IPS-18a (cell line): ENCODE measurements around the gene TMEM217.

Experiments used
- H3K27ac ChIP-seq: one replicate; pipeline ENCODE4 v1.5.1; 2013; ENCODE audit warnings: low read length
- H3K27me3 ChIP-seq: one replicate; pipeline ENCODE4 v1.6.1; 2013; ENCODE audit warnings: mild to moderate bottlenecking, low read length; ENCODE audit not compliant: control insufficient read depth, insufficient read depth
- H3K36me3 ChIP-seq: one replicate; pipeline ENCODE4 v1.6.1; 2013; ENCODE audit warnings: low read depth, low read length; ENCODE audit not compliant: control insufficient read depth
- H3K4me1 ChIP-seq: one replicate; pipeline ENCODE4 v1.6.1; 2013; ENCODE audit warnings: low read depth, low read length; ENCODE audit not compliant: control insufficient read depth
- H3K4me3 ChIP-seq: one replicate; pipeline ENCODE4 v1.5.1; 2013; ENCODE audit warnings: low read length
- H3K9ac ChIP-seq: one replicate; pipeline ENCODE4 v1.6.1; 2013; ENCODE audit warnings: mild to moderate bottlenecking, low read length, moderate library complexity
- H3K9me3 ChIP-seq: one replicate; pipeline ENCODE4 v1.6.1; 2013; ENCODE audit warnings: low read depth, low read length; ENCODE audit not compliant: control insufficient read depth

TMEM217 gene

DNA sequence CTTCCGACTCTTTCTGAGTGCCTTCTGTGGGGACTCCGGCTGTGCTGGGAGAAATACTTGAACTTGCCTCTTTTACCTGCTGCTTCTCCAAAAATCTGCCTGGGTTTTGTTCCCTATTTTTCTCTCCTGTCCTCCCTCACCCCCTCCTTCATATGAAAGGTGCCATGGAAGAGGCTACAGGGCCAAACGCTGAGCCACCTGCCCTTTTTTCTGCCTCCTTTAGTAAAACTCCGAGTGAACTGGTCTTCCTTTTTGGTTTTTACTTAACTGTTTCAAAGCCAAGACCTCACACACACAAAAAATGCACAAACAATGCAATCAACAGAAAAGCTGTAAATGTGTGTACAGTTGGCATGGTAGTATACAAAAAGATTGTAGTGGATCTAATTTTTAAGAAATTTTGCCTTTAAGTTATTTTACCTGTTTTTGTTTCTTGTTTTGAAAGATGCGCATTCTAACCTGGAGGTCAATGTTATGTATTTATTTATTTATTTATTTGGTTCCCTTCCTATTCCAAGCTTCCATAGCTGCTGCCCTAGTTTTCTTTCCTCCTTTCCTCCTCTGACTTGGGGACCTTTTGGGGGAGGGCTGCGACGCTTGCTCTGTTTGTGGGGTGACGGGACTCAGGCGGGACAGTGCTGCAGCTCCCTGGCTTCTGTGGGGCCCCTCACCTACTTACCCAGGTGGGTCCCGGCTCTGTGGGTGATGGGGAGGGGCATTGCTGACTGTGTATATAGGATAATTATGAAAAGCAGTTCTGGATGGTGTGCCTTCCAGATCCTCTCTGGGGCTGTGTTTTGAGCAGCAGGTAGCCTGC, 83.2 kb downstream of the TMEM217 start:
- peaks cover 35% of the 10 kb centered on the region for H3K36me3 ChIP-seq
- no peaks in the 10 kb centered on the region for H3K27me3 ChIP-seq
- no peak overlapping the region for H3K27ac ChIP-seq
- no peaks in the 10 kb centered on the region for H3K9me3 ChIP-seq
- H3K4me3 ChIP-seq = no peak overlapping the region
- H3K9ac ChIP-seq = no peak overlapping the region
- H3K4me1 ChIP-seq = no peaks in the 10 kb centered on the region

DNA sequence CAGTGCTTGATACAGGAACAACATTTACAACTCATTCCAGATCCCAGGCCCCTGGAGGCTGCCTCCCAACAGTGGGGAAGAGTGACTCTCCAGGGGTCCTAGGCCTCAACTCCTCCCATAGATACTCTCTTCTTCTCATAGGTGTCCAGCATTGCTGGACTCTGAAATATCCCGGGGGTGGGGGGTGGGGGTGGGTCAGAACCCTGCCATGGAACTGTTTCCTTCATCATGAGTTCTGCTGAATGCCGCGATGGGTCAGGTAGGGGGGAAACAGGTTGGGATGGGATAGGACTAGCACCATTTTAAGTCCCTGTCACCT, 83.8 kb downstream of the TMEM217 start:
- Histone ChIP-seq H3K9ac (no peak overlapping the region), H3K36me3 (peaks cover 35% of the 10 kb centered on the region), H3K9me3 (no peaks in the 10 kb centered on the region), H3K27me3 (no peaks in the 10 kb centered on the region), H3K4me3 (no peak overlapping the region), H3K27ac (no peak overlapping the region), H3K4me1 (no peaks in the 10 kb centered on the region)

DNA sequence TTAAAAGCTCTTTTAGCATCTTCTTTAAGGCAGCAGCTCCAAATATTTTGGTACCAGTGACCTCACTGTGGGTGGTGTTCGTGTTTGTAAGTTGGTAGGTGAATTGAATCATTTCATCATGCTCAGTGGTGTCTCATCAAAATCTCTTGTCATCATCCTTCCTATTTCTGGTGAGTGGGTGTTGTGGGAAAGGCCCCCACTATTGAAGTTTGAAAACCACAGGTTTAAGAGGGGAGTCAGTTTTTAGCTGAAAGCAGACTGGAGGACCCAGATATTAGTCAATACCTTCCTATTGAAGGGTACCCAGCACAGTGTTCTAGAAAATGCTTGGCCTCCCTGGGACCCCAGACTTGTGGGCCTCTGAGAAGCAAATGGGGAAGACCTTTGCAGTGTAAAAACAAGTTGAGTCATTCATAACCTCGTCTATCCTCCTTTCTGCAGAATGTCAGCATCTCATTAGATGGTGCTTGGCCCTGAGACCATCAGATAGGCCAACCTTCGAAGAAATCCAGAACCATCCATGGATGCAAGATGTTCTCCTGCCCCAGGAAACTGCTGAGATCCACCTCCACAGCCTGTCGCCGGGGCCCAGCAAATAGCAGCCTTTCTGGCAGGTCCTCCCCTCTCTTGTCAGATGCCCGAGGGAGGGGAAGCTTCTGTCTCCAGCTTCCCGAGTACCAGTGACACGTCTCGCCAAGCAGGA, 84.3 kb downstream of the TMEM217 start:
- no peak overlapping the region for H3K9ac ChIP-seq
- peaks cover 4% of the 10 kb centered on the region for H3K4me1 ChIP-seq
- no peak overlapping the region for H3K4me3 ChIP-seq
- H3K9me3 ChIP-seq = no peaks in the 10 kb centered on the region
- H3K36me3 ChIP-seq = peaks cover 35% of the 10 kb centered on the region
- no peaks in the 10 kb centered on the region for H3K27me3 ChIP-seq
- H3K27ac ChIP-seq = no peak overlapping the region

- peaks cover 6% of the 10 kb centered on the region for H3K27me3 ChIP-seq
- H3K4me1 ChIP-seq = peaks cover 10% of the 10 kb centered on the region
- no peak overlapping the region for H3K4me3 ChIP-seq
- no peak overlapping the region for H3K27ac ChIP-seq
- H3K36me3 ChIP-seq = peaks cover 35% of the 10 kb centered on the region
- H3K9ac ChIP-seq = no peak overlapping the region
- no peaks in the 10 kb centered on the region for H3K9me3 ChIP-seq
These were observed 84.9 kb downstream of the TMEM217 start for GRCh38 chr6:37172912-37173492.

GRCh38 chr6:37171970-37172812, 85.8 kb downstream of the TMEM217 start:
- Histone ChIP-seq H3K36me3 (peaks cover 35% of the 10 kb centered on the region), H3K27ac (no peak overlapping the region)

GRCh38 chr6:37171201-37171969, 86.6 kb downstream of the TMEM217 start:
- Histone ChIP-seq H3K4me3 (peak overlapping the region; percentile 89), H3K36me3 (peaks cover 35% of the 10 kb centered on the region), H3K9ac (peak overlapping the region; percentile 82), H3K27ac (no peak overlapping the region), H3K4me1 (peaks cover 12% of the 10 kb centered on the region), H3K27me3 (peaks cover 6% of the 10 kb centered on the region), H3K9me3 (no peaks in the 10 kb centered on the region)

More at GRCh38 chr6:37171970-37172812, 85.8 kb downstream of the TMEM217 start:
- Histone ChIP-seq H3K4me3 (peak overlapping the region; percentile 89), H3K9me3 (no peaks in the 10 kb centered on the region), H3K27me3 (peaks cover 6% of the 10 kb centered on the region), H3K4me1 (peaks cover 12% of the 10 kb centered on the region), H3K9ac (peak overlapping the region; percentile 82)

DNA sequence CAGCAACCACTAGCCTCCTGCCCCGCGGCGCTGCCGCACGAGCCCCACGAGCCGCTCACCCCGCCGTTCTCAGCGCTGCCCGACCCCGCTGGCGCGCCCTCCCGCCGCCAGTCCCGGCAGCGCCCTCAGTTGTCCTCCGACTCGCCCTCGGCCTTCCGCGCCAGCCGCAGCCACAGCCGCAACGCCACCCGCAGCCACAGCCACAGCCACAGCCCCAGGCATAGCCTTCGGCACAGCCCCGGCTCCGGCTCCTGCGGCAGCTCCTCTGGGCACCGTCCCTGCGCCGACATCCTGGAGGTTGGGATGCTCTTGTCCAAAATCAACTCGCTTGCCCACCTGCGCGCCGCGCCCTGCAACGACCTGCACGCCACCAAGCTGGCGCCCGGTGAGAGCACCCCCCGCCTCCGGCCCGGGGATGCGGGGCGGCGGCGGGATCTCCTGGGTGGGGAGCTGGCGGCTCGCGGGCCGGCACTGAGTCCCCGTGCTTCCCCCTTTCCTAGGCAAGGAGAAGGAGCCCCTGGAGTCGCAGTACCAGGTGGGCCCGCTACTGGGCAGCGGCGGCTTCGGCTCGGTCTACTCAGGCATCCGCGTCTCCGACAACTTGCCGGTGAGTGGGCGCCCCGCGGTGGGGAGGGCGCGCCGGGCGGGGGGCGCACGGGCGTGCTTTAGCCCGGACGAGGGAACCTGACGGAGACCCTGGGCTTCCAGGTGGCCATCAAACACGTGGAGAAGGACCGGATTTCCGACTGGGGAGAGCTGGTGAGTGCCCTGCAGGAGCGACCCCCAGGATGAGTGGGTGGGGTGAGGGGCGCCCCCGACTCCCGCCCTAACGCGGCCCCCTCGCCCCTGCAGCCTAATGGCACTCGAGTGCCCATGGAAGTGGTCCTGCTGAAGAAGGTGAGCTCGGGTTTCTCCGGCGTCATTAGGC, 87.4 kb downstream of the TMEM217 start:
- peak overlapping the region; percentile 82 for H3K9ac ChIP-seq

GRCh38 chr6:37169496-37170272, 88.3 kb downstream of the TMEM217 start, which contains the start of gene PIM1:
TSS of gene PIM1 (plus strand) at chr6:37170152. CDS start at chr6:37170576, 424 bp downstream.
- Histone ChIP-seq H3K27ac (peak within 1 kb of the TSS; percentile 89), H3K4me3 (peak within 1 kb of the TSS; percentile 89), H3K27me3 (peaks cover 6% of the 10 kb centered on the region), H3K9me3 (no peaks in the 10 kb centered on the region), H3K36me3 (peaks cover 24% of the 10 kb centered on the region), H3K4me1 (peaks cover 12% of the 10 kb centered on the region), H3K9ac (peak within 1 kb of the TSS; percentile 98)

More for the DNA sequence above, 87.4 kb downstream of the TMEM217 start:
- Histone ChIP-seq H3K4me1 (peaks cover 12% of the 10 kb centered on the region), H3K27me3 (peaks cover 6% of the 10 kb centered on the region), H3K9me3 (no peaks in the 10 kb centered on the region), H3K4me3 (peak overlapping the region; percentile 89), H3K27ac (no peak overlapping the region), H3K36me3 (peaks cover 33% of the 10 kb centered on the region)

DNA sequence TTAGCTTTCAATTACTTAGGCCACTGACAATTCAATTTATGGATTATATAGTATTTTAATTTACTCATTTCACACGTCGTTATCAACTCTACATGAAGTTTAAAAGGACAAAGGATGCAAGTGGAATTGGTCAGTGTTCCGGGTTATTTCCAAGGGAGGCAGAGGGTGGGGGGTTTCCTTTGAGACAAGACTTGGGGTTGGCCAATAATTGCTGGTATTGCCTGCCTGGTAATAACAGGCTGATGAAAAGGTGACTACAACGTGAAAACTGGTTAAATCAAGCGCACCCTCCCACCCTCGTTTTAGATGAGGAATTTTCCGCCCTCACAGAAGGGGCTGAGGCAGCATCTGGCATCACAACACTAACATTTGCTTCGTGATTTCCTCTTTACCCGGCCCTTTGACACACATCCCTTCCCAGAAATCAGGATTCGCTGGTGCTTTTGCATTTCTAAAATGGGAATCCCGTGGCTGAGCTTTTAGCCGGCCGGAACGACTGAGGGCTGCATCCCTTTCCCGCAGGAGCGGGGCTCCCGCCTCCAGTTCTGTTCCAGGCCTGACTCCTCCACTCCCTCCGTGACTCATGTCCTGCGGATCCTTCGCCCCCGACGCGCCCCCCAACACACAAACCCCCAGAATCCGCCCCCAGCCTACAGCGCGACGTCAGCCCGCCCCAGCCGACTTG, 89.0 kb downstream of the TMEM217 start:
- peak overlapping the region; percentile 89 for H3K27ac ChIP-seq
- peaks cover 12% of the 10 kb centered on the region for H3K4me1 ChIP-seq
- peaks cover 6% of the 10 kb centered on the region for H3K27me3 ChIP-seq
- H3K9ac ChIP-seq = peak overlapping the region; percentile 98
- peaks cover 17% of the 10 kb centered on the region for H3K36me3 ChIP-seq
- H3K4me3 ChIP-seq = peak overlapping the region; percentile 77
- H3K9me3 ChIP-seq = no peaks in the 10 kb centered on the region
